Peyer's patch (tissue), 4 donors: ENCODE data around the gene SORBS1. TPM values are rescaled to one million over a fixed set of nuclear protein-coding genes. Genes with fewer than 3 reads are reported as not detected.

Experiments used
- DNase-seq, 3 donors: peaks; one replicate each; pipeline ENCODE4 v3.0.0-alpha.2; 2017 to 2019
- H3K27ac ChIP-seq, 4 donors: fragments of 200-600 bp; sonication (generic); one replicate each; pipeline ENCODE4 v1.5.1; 2016 to 2019
- H3K27me3 ChIP-seq, 2 donors: fragments of 200-600 bp; sonication (generic); one replicate each; pipeline ENCODE4 v1.5.1; 2019
- H3K36me3 ChIP-seq, 3 donors: fragments of 200-600 bp; sonication (generic); one replicate each; pipeline ENCODE4 v1.5.1; 2016 to 2019
- H3K4me1 ChIP-seq, 4 donors: fragments of 200-600 bp; sonication (generic); one replicate each; pipeline ENCODE4 v1.5.1; 2016 to 2019
- H3K4me3 ChIP-seq, 4 donors: fragments of 200-600 bp; sonication (generic); 1 replicate in 3 of 4; 2 replicates in 1 of 4; pipeline ENCODE4 v1.5.1; 2016 to 2019; ENCODE audit warnings: mild to moderate bottlenecking in 1 of 4
- H3K9me3 ChIP-seq, 4 donors: fragments of 200-600 bp; sonication (generic); one replicate each; pipeline ENCODE4 v1.5.1; 2016 to 2019; ENCODE audit warnings: mild to moderate bottlenecking in 1 of 4
- POLR2A ChIP-seq, 2 donors: fragments of 450-650 bp; IDR thresholded peaks; one replicate each; pipeline ENCODE4 v1.5.1; 2017; ENCODE audit warnings: antibody characterized with exemption in 2 of 2, mild to moderate bottlenecking in 2 of 2, moderate library complexity in 2 of 2
- total RNA-seq, 4 donors: library from RNA; depleted of rRNA; stranded (reverse); fragments of >200 nt; gene quantifications; one replicate each; pipeline ENCODE4 v1.1.0, GENCODE V29; 2016
- TF ChIP-seq, protein P1 (sequence below), 6 experiments: fragments of 450-650 bp in 4 of 6; fragments of 200-600 bp in 2 of 6; sonication (generic) in 1 of 6; IDR thresholded peaks; one replicate each; pipeline ENCODE4 v1.5.1; 2017 to 2019; ENCODE audit warnings: antibody characterized with exemption in 6 of 6, mild to moderate bottlenecking in 3 of 6, moderate library complexity in 1 of 6

SORBS1 gene
- total RNA-seq, 4 donors from 2014 or later, result 34.3 to 57.1 (median 48.7) TPM

DNA sequence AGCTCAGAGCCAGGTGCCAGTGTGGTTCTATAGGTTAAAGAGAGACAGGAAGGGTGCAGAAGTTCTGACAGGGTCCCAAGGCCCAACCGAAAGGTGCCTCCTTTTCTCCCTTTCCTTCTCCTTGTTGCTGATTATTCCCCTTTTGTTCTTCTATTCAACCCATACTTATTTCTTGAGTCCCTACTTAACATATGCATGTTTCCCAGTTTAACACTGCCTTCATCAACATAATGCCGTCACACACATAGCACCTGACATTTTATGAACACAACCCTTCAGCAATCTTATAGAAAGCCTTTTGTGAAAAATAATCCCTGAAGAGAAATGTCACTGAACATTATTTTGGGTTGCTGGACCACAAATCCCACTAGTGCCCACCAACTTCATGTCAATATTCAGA, 39.1 kb downstream of the SORBS1 start:
- Histone ChIP-seq H3K4me1 (peaks cover 0 to 18% (median 0%) of the 10 kb centered on the region in 4 donors), H3K36me3 (no peaks in the 10 kb centered on the region), H3K9me3 (no peaks in the 10 kb centered on the region), H3K27me3 (no peaks in the 10 kb centered on the region), H3K4me3 (no peak overlapping the region), H3K27ac (peak overlapping the region in 1 of 4 donors; percentile 9)
- no peak for DNase-seq
- TF ChIP-seq POLR2A (IDR thresholded peaks at IDR 0.05), result no peak
- TF ChIP-seq, protein P1, sequence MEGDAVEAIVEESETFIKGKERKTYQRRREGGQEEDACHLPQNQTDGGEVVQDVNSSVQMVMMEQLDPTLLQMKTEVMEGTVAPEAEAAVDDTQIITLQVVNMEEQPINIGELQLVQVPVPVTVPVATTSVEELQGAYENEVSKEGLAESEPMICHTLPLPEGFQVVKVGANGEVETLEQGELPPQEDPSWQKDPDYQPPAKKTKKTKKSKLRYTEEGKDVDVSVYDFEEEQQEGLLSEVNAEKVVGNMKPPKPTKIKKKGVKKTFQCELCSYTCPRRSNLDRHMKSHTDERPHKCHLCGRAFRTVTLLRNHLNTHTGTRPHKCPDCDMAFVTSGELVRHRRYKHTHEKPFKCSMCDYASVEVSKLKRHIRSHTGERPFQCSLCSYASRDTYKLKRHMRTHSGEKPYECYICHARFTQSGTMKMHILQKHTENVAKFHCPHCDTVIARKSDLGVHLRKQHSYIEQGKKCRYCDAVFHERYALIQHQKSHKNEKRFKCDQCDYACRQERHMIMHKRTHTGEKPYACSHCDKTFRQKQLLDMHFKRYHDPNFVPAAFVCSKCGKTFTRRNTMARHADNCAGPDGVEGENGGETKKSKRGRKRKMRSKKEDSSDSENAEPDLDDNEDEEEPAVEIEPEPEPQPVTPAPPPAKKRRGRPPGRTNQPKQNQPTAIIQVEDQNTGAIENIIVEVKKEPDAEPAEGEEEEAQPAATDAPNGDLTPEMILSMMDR (IDR thresholded peaks at IDR 0.05), result no peak

DNA sequence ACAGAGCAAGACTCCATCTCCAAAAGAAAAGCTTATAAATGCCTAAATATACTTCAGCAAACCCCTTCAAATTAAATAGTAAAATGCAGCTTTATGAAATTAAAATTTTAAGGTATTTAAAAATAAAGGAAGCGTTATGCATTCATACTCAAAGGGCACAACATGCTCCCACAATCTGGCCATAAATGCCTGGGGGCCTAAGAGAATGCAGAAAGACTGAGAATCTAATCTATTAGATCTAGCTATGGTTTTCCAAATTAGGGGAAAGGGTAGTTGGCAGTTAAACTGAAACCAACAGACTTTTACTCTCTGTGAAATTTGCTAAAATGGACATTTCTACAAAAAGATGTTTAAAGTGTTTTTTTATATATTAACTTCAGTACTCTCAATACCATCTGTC, 40.6 kb downstream of the SORBS1 start:
- no peak for TF ChIP-seq POLR2A (IDR thresholded peaks at IDR 0.05)
- TF ChIP-seq, protein P1 (IDR thresholded peaks at IDR 0.05), result no peak
- H3K27ac ChIP-seq, result peak overlapping the region in 1 of 4 donors; percentile 78
- no peak for DNase-seq
- H3K4me1 ChIP-seq, result peaks cover 0 to 13% (median 0%) of the 10 kb centered on the region in 4 donors
- no peaks in the 10 kb centered on the region for H3K9me3 ChIP-seq
- H3K36me3 ChIP-seq, result no peaks in the 10 kb centered on the region
- no peaks in the 10 kb centered on the region for H3K27me3 ChIP-seq
- H3K4me3 ChIP-seq, result no peak overlapping the region

GRCh38 chr10:95518455-95519452, 42.4 kb downstream of the SORBS1 start:
- H3K4me1 ChIP-seq, result no peaks in the 10 kb centered on the region
- H3K9me3 ChIP-seq, result no peaks in the 10 kb centered on the region
- no peaks in the 10 kb centered on the region for H3K36me3 ChIP-seq
- peak overlapping the region in 2 of 4 donors; percentile 73 to 78 for H3K27ac ChIP-seq
- TF ChIP-seq POLR2A (IDR thresholded peaks at IDR 0.05), result no peak
- TF ChIP-seq, protein P1 (IDR thresholded peaks at IDR 0.05), result no peak
- H3K4me3 ChIP-seq, result no peak overlapping the region
- no peaks in the 10 kb centered on the region for H3K27me3 ChIP-seq
- no peak for DNase-seq

DNA sequence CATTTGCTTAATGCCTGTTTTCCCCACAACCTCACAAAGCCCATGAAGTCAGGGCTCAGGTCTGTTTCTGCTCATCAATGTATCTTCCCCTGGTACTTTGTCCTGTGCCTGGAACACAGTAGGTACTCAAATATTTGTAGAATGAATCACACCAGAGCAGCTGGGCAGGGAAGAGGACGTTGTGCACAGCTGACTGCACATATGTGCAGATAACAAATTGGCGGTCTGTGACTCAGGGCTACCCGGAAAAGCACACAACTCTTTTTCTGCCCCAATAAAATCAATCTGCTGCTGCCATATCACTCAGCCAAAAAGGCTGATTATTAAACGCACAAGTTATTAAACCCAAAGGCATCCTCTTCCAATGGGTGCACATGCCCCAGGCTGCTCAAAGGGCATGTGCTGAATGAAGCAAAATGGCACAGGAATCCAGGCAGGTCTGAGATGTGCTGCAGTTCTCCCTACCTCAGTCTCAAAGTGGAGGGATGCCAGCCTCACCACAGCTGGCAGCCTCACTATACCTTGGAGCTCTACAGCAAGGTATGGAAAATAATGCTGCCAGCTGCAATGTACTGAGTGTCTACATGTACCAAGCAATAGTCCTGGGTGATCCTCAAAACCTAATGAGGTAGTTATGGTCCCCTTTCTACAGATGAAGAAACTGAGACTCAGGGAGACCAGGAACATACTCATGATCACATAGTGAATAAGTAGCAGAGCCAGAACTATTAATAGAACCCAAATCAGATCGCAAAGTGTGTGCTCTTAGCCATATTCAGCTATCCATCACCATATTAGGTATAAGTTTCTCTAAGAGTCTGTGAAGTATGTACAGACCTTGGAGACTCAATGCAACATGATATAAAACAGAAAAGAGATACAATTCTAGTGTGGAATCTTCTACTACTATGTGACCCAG, 43.4 kb downstream of the SORBS1 start:
- no peak for TF ChIP-seq POLR2A (IDR thresholded peaks at IDR 0.05)
- TF ChIP-seq, protein P1 (IDR thresholded peaks at IDR 0.05), result no peak
- H3K4me3 ChIP-seq, result no peak overlapping the region
- no peaks in the 10 kb centered on the region for H3K9me3 ChIP-seq
- peak in 1 of 3 donors; percentile 63 for DNase-seq
- no peaks in the 10 kb centered on the region for H3K27me3 ChIP-seq
- no peaks in the 10 kb centered on the region for H3K4me1 ChIP-seq
- H3K27ac ChIP-seq, result peak overlapping the region in 2 of 4 donors; percentile 73 to 78
- no peaks in the 10 kb centered on the region for H3K36me3 ChIP-seq

DNA sequence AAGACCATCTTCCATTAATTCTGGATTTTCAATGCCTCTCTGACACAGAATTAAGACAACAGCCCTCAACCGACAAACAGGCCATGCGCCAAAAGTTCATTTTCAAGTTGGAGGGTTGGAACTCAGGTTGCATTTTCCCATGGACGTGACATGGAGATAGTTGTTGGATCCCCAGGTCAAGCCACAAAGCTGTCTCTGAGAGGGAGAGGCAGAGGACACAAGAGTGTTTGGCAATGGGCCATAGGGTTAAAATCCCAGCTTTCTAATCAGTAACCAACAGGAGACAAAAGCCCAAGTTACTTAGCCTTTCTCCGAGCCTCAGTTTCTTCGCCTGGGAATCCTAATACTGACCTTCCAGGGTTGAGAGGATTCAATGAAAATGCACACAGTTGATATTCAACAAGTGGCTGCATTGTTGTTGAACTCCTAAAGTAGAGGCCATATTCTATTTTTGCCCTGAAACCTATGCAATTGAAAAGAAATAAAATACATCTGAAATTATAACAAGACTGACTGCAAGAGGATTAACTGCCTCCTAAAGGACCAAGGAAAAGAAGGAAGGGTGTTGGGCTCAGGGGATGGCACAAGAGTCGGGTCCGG, 44.3 kb downstream of the SORBS1 start:
- TF ChIP-seq POLR2A (IDR thresholded peaks at IDR 0.05), result no peak
- TF ChIP-seq, protein P1 (IDR thresholded peaks at IDR 0.05), result no peak
- peak overlapping the region in 2 of 4 donors; percentile 73 to 78 for H3K27ac ChIP-seq
- no peaks in the 10 kb centered on the region for H3K4me1 ChIP-seq
- DNase-seq, result no peak
- H3K27me3 ChIP-seq, result no peaks in the 10 kb centered on the region
- no peaks in the 10 kb centered on the region for H3K9me3 ChIP-seq
- no peaks in the 10 kb centered on the region for H3K36me3 ChIP-seq
- no peak overlapping the region for H3K4me3 ChIP-seq
